ENCODE data around the gene CORO1C.

DNA sequence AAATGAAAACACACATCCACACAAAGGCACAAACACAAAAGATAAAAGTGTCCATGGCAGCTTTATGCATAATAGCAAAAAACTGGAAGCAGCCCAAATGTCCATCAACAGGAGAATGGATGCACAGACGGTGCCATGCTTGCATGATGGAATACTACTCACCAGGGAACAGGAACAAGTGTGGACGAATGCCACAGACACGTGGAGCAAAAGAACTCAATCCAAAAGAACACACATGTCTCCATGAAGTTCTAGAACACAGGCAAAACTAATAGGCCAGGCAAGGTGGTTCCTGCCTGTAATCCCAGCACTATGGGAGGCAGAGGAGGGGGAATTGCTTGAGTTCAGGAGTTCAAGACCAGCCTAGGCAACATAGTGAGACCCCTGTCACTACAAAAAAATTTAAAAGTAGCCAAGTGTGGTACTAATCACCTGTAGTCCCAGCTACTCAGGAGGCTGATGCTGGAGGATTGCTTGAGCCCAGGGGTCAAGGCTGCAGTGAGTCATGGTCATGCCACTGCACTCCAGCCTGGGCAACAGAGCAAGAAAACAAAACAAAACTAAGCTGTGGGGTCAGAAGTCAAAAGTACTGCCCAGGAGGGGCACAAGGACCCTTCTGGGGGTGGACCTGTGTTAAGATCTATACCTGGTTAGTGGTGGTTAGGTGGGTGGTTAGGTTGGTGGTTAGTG, 126.2 kb downstream of the CORO1C start:
- TF ChIP-seq, protein P1, sequence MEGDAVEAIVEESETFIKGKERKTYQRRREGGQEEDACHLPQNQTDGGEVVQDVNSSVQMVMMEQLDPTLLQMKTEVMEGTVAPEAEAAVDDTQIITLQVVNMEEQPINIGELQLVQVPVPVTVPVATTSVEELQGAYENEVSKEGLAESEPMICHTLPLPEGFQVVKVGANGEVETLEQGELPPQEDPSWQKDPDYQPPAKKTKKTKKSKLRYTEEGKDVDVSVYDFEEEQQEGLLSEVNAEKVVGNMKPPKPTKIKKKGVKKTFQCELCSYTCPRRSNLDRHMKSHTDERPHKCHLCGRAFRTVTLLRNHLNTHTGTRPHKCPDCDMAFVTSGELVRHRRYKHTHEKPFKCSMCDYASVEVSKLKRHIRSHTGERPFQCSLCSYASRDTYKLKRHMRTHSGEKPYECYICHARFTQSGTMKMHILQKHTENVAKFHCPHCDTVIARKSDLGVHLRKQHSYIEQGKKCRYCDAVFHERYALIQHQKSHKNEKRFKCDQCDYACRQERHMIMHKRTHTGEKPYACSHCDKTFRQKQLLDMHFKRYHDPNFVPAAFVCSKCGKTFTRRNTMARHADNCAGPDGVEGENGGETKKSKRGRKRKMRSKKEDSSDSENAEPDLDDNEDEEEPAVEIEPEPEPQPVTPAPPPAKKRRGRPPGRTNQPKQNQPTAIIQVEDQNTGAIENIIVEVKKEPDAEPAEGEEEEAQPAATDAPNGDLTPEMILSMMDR (IDR thresholded peaks at IDR 0.05; ENCODE audit: borderline replicate concordance, extremely low read depth, low read length, poor library complexity, severe bottlenecking), result no peak
- no peak for TF ChIP-seq EZH2 (IDR thresholded peaks at IDR 0.05; ENCODE audit: borderline replicate concordance, low read depth, low read length, severe bottlenecking)

Data from DND-41 (cell line).